SK-N-SH treated with all-trans-retinoic acid at 6 μM for 48 hours (cell line): Measurements from ENCODE around the gene MACROH2A2.

ENCODE experiments used
- GLIS3 ChIP-seq: fragments of 250-450 bp; sonication (Bioruptor Pico); IDR thresholded peaks from 2 replicates; pipeline ENCODE4 v1.5.0; 2020; ENCODE audit warnings: mild to moderate bottlenecking, moderate library complexity
- PPARA ChIP-seq: fragments of 250-450 bp; sonication (Bioruptor Pico); IDR thresholded peaks from 2 replicates; pipeline ENCODE4 v1.5.0; 2020; ENCODE audit warnings: mild to moderate bottlenecking, borderline replicate concordance
- RARB ChIP-seq: fragments of 250-450 bp; sonication (Bioruptor Pico); IDR thresholded peaks from 2 replicates; pipeline ENCODE4 v1.8.0; 2021; ENCODE audit warnings: mild to moderate bottlenecking, moderate library complexity
- SNAI2 ChIP-seq: fragments of 250-450 bp; sonication (Bioruptor Pico); IDR thresholded peaks from 2 replicates; pipeline ENCODE4 v1.5.0; 2020; ENCODE audit warnings: mild to moderate bottlenecking, moderate library complexity
- ZFP30 ChIP-seq: fragments of 450-650 bp; formaldehyde crosslinking; IDR thresholded peaks from 2 replicates; pipeline ENCODE4 v1.5.0; 2022; ENCODE audit warnings: mild to moderate bottlenecking, moderate library complexity
- ZNF565 ChIP-seq: fragments of 450-650 bp; formaldehyde crosslinking; conservative IDR thresholded peaks from 2 replicates; pipeline ENCODE4 v1.5.0; 2020; ENCODE audit warnings: low read depth, mild to moderate bottlenecking, moderate library complexity

DNA sequence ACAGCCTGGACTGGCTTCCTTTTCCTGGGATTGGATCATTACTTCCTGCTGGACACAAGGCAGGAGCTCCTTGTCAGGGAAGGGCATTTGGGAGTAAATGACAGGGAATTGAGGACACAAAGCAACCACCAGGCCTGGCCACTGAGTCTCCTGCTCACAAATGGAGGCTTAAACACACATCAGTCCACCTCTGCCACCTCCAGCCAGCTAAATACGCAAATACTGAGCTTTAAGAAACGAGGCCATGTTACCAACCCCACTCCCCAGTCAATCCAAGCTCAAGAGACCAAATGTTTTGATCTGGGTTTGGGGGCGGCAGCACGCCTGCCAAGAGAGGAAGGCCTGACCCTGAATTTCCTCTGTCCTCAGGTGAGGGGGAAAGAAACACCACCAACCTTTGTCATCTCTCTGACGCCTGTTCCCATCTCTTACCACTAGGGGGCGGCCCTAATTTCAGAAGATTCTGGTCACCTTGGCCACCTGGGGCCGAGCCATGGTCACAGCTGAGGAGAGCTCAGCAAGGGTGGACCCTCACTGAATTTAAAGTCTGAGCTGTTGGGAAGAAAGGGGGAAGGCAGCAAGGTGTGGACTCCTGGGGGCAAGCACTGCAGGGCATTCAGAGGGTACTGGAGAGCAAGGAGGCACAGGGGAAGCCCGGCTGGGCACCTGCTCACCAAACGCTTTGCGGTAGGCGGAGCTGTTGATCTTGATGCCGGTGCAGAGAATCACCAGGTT is 63.5 kb downstream of the MACROH2A2 start:
- TF ChIP-seq RARB (CRISPR knock-in tag): no peak
- no peak for TF ChIP-seq SNAI2 (CRISPR knock-in tag)
- TF ChIP-seq GLIS3 (CRISPR knock-in tag): no peak
- TF ChIP-seq ZNF565: no peak
- no peak for TF ChIP-seq ZFP30
- TF ChIP-seq PPARA: no peak
